Ascending aorta (tissue), 2 donors: ENCODE measurements around the gene NOTCH1. TPM values are rescaled to one million over a fixed set of nuclear protein-coding genes. Genes with fewer than 3 reads are reported as not detected.

Experiments used
- DNase-seq, 2 donors: peaks; one replicate each; pipeline ENCODE4 v3.0.0-alpha.2; 2019; ENCODE audit warnings: low spot score in 2 of 2
- H3K27ac ChIP-seq, 2 donors: fragments of 200-600 bp; sonication (generic); one replicate each; pipeline ENCODE4 v1.5.1; 2016 to 2017; ENCODE audit warnings: mild to moderate bottlenecking in 1 of 2
- H3K27me3 ChIP-seq: fragments of 200-600 bp; sonication (generic); one replicate; pipeline ENCODE4 v1.5.1; 2017
- H3K36me3 ChIP-seq, 2 donors: fragments of 200-600 bp; sonication (generic); one replicate each; pipeline ENCODE4 v1.5.1; 2016
- H3K4me1 ChIP-seq, 2 donors: fragments of 200-600 bp; sonication (generic); one replicate each; pipeline ENCODE4 v1.5.1; 2016 to 2017; ENCODE audit warnings: mild to moderate bottlenecking in 1 of 2
- H3K4me3 ChIP-seq, 2 donors: fragments of 200-600 bp; sonication (generic); one replicate each; pipeline ENCODE4 v1.5.1; 2016 to 2017; ENCODE audit warnings: mild to moderate bottlenecking in 1 of 2
- H3K9me3 ChIP-seq, 2 donors: fragments of 200-600 bp; sonication (generic); one replicate each; pipeline ENCODE4 v1.5.1; 2016
- CTCF ChIP-seq, 3 experiments: fragments of 200-600 bp in 2 of 3; fragments of 450-650 bp in 1 of 3; sonication (generic) in 2 of 3; IDR thresholded peaks; one replicate each; pipeline ENCODE4 v1.5.1; 2016 to 2019; ENCODE audit warnings: antibody characterized with exemption in 3 of 3, mild to moderate bottlenecking in 1 of 3, moderate library complexity in 1 of 3
- intact Hi-C: fragments of 100-400 bp; cut with DNase I; formaldehyde crosslinking; loops from one replicate; pipeline ENCODE4 v1.15.1; 2023
- total RNA-seq: library from RNA; depleted of rRNA; stranded (reverse); fragments of >200 nt; gene quantifications from one replicate; pipeline ENCODE4 v1.1.0, GENCODE V29; 2016

Gene NOTCH1
- total RNA-seq, 1 donor from 2014 or later = 120 TPM

GRCh38 chr9:136496801-136497620 is 48.8 kb downstream of the NOTCH1 start:
- peaks cover 0 to 3% of the 10 kb centered on the region in 2 donors for H3K4me1 ChIP-seq
- intact Hi-C loops = no loop called here
- H3K36me3 ChIP-seq = peaks cover 70 to 73% of the 10 kb centered on the region in 2 donors
- no peak for TF ChIP-seq CTCF (IDR thresholded peaks at IDR 0.05)
- DNase-seq = no peak
- H3K4me3 ChIP-seq = no peak overlapping the region
- H3K9me3 ChIP-seq = no peaks in the 10 kb centered on the region
- H3K27ac ChIP-seq = no peak overlapping the region
- no peaks in the 10 kb centered on the region for H3K27me3 ChIP-seq

DNA sequence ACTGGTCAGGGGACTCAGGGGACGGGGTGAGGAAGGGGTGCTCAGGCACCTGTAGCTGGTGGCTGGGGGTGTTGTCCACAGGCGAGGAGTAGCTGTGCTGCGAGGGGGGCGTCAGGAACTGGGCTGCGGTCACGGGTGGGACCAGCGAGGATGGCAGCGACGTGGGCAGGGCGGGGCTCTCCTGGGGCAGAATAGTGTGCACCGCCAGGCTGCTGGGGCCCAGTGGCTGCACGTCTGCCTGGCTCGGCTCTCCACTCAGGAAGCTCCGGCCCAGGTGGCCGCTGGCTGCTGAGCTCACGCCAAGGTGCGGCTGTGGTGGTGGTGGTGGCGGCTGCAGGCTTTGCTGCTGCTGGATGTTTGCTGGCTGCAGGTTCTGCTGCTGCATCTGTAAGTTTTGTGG is 49.7 kb downstream of the NOTCH1 start:
- DNase-seq = no peak
- peaks cover 0 to 3% of the 10 kb centered on the region in 2 donors for H3K4me1 ChIP-seq
- peaks cover 62 to 65% of the 10 kb centered on the region in 2 donors for H3K36me3 ChIP-seq
- no peaks in the 10 kb centered on the region for H3K27me3 ChIP-seq
- TF ChIP-seq CTCF (IDR thresholded peaks at IDR 0.05) = no peak
- H3K4me3 ChIP-seq = no peak overlapping the region
- intact Hi-C loops = no loop called here
- no peak overlapping the region for H3K27ac ChIP-seq
- H3K9me3 ChIP-seq = no peaks in the 10 kb centered on the region

- intact Hi-C loops = no loop called here
- DNase-seq = no peak
- no peak overlapping the region for H3K27ac ChIP-seq
Measured at GRCh38 chr9:136495238-136495800, 50.5 kb downstream of the NOTCH1 start.

DNA sequence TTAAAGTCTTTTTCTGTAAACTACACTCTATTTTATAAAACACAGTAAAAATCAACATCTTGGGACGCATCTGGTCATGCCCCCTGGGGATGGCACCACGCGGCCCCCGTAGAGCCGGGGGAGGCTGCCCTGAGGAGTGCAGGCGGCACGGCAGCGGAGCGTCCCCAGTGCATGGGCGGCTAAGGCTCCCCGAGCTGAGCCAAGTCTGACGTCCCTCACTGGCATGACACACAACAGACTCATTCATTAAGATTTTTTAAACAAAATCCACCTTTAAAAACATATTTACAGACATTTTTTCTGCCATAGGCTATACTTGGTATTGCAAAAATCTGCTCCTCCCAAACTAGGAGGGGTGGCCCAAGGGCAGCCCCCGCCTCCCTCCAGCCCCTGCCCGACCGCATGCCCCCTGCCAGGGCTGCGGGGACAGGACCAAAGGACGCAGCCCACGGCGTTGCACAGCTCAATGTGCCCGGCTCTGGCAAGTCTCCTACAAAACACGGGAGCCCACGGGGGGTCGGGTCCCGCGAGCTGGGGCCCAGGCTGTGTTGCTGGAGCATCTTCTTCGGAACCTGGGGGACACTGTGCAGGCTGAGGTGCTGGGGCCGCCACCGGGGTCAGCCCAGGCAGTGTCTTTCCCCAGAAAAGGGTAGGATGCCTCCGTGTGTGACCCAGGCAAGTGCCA is 51.2 kb downstream of the NOTCH1 start:
- no peak for DNase-seq
- peaks cover 47 to 50% of the 10 kb centered on the region in 2 donors for H3K36me3 ChIP-seq
- H3K9me3 ChIP-seq = no peaks in the 10 kb centered on the region
- no peak overlapping the region for H3K27ac ChIP-seq
- intact Hi-C loops = no loop called here
- peaks cover 0 to 3% of the 10 kb centered on the region in 2 donors for H3K4me1 ChIP-seq
- TF ChIP-seq CTCF (IDR thresholded peaks at IDR 0.05) = no peak
- H3K4me3 ChIP-seq = no peak overlapping the region
- H3K27me3 ChIP-seq = no peaks in the 10 kb centered on the region

More at GRCh38 chr9:136495238-136495800, 50.5 kb downstream of the NOTCH1 start:
- no peak for TF ChIP-seq CTCF (IDR thresholded peaks at IDR 0.05)
- Histone ChIP-seq H3K9me3 (no peaks in the 10 kb centered on the region), H3K36me3 (peaks cover 54 to 56% of the 10 kb centered on the region in 2 donors), H3K27me3 (no peaks in the 10 kb centered on the region), H3K4me1 (peaks cover 0 to 3% of the 10 kb centered on the region in 2 donors), H3K4me3 (no peak overlapping the region)

DNA sequence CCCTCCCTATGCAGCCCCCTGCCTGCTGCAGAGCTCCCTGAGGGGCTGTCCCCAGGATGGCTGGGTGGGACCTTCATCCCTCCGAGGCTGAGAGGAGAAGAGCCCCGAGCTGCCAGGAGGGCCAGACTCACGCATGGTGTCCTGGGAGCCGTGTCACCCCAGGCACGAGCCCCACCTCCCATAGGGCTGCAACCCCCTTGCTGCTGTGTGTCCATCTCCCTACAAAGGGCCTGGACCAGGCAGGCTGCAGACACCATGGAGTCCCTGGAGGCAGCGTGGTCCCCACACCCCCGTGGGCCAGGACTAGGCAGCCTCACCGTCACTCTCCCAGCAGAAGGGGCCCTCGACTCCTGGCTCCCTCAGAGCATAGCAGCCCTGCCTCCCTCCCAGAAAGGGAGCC is 51.8 kb downstream of the NOTCH1 start:
- H3K4me3 ChIP-seq = no peak overlapping the region
- TF ChIP-seq CTCF (IDR thresholded peaks at IDR 0.05) = no peak
- H3K4me1 ChIP-seq = peaks cover 0 to 3% of the 10 kb centered on the region in 2 donors
- peaks cover 40 to 43% of the 10 kb centered on the region in 2 donors for H3K36me3 ChIP-seq
- DNase-seq = no peak
- H3K9me3 ChIP-seq = no peaks in the 10 kb centered on the region
- intact Hi-C loops = no loop called here
- H3K27me3 ChIP-seq = no peaks in the 10 kb centered on the region
- H3K27ac ChIP-seq = no peak overlapping the region
